Lower lobe of right lung (tissue), 2 donors: ENCODE results near the gene CRACR2A. TPM values are rescaled to one million over a fixed set of nuclear protein-coding genes. Genes with fewer than 3 reads are reported as not detected.

ENCODE experiments used
- ATAC-seq, 2 donors: fragments of 200-7000 bp; cut with Tn5 transposase; one replicate each; pipeline ENCODE4 v1.9.1; 2020 to 2022; ENCODE audit warnings: mild to moderate bottlenecking in 2 of 2, moderate library complexity in 2 of 2
- DNase-seq: peaks from one replicate; pipeline ENCODE4 v3.0.0-alpha.2; 2020
- H3K27ac ChIP-seq: fragments of 200-600 bp; one replicate; pipeline ENCODE4 v1.8.0; 2022
- H3K27me3 ChIP-seq: fragments of 200-600 bp; one replicate; pipeline ENCODE4 v1.8.0; 2022; ENCODE audit warnings: low read depth
- H3K36me3 ChIP-seq: fragments of 200-600 bp; one replicate; pipeline ENCODE4 v1.8.0; 2022; ENCODE audit warnings: mild to moderate bottlenecking
- H3K4me1 ChIP-seq: fragments of 200-600 bp; one replicate; pipeline ENCODE4 v1.8.0; 2022
- H3K4me3 ChIP-seq: fragments of 200-600 bp; one replicate; pipeline ENCODE4 v1.8.0; 2022; ENCODE audit warnings: mild to moderate bottlenecking
- H3K9me3 ChIP-seq: fragments of 200-600 bp; one replicate; pipeline ENCODE4 v1.8.0; 2022
- intact Hi-C: fragments of 100-400 bp; cut with DNase I; formaldehyde crosslinking; loops from one replicate; pipeline ENCODE4 v1.11.0; 2022
- total RNA-seq: library from RNA; stranded (reverse); fragmentation: NEBNext Ultra II Directional; extraction: Animal tissue kit (Norgen Biotek cat#: 25700); gene quantifications from one replicate; pipeline ENCODE4 v1.2.1, GENCODE V29; 2021
- TF ChIP-seq, protein P1 (sequence below): fragments of 200-600 bp; IDR thresholded peaks from one replicate; pipeline ENCODE4 v1.8.0; 2022; ENCODE audit warnings: antibody characterized with exemption, mild to moderate bottlenecking
- donor health status: DM: no; HTN: yes; CAD: no; lungs with severe emphysema.

The CRACR2A gene
- total RNA-seq, 1 donor from 2014 or later = 7.9 TPM

DNA sequence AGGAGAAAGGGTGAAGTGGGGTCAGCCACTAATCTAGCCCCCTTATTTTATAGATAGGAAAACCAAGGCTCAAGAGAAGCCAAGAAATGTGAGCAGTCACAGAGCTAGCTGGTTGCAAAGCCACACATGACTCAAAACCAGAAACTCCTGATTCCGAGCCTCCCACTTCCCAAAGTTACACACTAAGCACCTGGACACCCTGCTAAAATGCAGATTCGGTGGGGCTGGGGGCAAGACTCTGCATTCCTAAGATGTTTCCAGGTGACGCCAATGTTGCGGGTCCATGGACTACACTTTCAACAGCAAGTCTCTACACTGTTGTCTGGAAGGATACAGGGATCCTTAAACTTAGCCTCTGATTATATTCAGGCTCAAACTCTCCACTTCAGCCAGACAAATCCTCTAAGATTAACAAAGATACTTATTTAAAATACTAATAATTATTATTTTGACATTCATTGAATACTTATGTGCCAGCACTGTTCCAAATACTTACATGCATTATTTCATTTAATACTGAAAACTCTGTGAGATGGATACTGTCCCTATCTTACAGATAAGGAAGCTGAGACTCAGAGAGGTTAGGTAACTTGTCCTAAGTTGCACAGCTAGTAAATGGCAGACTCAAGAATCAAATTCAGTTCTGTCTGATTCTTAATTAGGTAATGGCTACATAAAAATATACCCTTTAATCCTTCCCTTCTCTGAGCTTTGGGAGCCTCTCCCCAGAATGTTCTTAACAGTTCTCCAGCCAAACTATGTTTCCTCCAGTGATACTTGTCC is 81.4 kb downstream of the CRACR2A start:
- Histone ChIP-seq H3K4me3 (no peak overlapping the region), H3K27me3 (no peaks in the 10 kb centered on the region), H3K36me3 (peaks cover 19% of the 10 kb centered on the region), H3K4me1 (no peaks in the 10 kb centered on the region), H3K9me3 (no peaks in the 10 kb centered on the region), H3K27ac (no peak overlapping the region)
- TF ChIP-seq, protein P1, sequence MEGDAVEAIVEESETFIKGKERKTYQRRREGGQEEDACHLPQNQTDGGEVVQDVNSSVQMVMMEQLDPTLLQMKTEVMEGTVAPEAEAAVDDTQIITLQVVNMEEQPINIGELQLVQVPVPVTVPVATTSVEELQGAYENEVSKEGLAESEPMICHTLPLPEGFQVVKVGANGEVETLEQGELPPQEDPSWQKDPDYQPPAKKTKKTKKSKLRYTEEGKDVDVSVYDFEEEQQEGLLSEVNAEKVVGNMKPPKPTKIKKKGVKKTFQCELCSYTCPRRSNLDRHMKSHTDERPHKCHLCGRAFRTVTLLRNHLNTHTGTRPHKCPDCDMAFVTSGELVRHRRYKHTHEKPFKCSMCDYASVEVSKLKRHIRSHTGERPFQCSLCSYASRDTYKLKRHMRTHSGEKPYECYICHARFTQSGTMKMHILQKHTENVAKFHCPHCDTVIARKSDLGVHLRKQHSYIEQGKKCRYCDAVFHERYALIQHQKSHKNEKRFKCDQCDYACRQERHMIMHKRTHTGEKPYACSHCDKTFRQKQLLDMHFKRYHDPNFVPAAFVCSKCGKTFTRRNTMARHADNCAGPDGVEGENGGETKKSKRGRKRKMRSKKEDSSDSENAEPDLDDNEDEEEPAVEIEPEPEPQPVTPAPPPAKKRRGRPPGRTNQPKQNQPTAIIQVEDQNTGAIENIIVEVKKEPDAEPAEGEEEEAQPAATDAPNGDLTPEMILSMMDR = no peak
- no peak for DNase-seq
- intact Hi-C loops = no loop called here
- no peak for ATAC-seq

DNA sequence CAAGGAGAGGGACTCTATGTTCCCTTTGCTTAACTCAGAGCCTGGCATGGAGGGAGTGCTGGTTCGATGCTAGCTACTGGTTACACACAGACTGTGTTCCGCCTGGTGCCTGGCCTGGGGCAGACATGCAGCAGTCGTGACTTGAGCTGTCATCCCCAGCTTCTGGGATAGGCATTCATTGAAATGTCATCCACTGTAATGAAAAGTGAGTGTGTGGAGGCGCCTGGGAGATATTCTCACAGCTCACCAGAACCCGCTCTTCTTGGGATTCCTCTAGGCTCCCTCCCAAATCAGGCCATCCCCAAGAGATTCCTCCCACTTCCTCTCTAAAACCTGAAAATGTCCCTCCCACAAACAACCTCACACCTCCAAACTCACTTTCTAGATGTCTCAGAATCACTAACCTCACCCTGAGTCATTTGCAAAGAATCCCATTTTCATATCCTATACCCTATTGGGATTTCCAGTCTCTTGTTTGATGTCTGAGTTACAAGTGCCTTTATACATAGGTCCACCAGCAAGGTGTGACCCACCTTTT is 82.8 kb downstream of the CRACR2A start:
- peaks cover 22% of the 10 kb centered on the region for H3K36me3 ChIP-seq
- H3K27me3 ChIP-seq = no peaks in the 10 kb centered on the region
- intact Hi-C loops = no loop called here
- ATAC-seq (no peak), DNase-seq (no peak)
- no peak overlapping the region for H3K4me3 ChIP-seq
- H3K9me3 ChIP-seq = no peaks in the 10 kb centered on the region
- H3K27ac ChIP-seq = no peak overlapping the region
- H3K4me1 ChIP-seq = no peaks in the 10 kb centered on the region
- TF ChIP-seq, protein P1 = no peak

DNA sequence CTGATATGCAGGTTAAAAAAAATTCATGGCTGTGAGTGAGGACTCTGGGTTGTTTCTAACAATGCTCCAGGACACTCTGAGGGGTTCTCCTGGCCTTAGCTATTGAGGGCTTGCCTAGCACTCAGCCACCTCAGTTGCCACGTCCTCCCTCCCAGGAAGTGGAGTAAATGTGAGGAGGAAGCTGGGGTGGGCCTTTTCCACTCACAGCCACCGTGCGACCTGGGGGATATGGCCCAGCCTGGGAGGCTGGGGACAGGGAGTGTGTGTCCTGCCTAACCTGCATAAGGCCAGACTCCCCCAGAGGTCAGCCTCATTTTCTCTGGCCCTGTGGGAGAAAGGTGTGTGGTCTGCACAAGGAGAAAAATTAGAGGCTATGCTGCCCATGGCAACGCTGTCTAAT is 83.3 kb downstream of the CRACR2A start:
- Histone ChIP-seq H3K4me1 (no peaks in the 10 kb centered on the region), H3K27ac (no peak overlapping the region), H3K9me3 (no peaks in the 10 kb centered on the region), H3K36me3 (peaks cover 22% of the 10 kb centered on the region), H3K4me3 (no peak overlapping the region), H3K27me3 (no peaks in the 10 kb centered on the region)
- DNase-seq = no peak
- TF ChIP-seq, protein P1 = no peak
- intact Hi-C loops = no loop called here
- no peak for ATAC-seq

DNA sequence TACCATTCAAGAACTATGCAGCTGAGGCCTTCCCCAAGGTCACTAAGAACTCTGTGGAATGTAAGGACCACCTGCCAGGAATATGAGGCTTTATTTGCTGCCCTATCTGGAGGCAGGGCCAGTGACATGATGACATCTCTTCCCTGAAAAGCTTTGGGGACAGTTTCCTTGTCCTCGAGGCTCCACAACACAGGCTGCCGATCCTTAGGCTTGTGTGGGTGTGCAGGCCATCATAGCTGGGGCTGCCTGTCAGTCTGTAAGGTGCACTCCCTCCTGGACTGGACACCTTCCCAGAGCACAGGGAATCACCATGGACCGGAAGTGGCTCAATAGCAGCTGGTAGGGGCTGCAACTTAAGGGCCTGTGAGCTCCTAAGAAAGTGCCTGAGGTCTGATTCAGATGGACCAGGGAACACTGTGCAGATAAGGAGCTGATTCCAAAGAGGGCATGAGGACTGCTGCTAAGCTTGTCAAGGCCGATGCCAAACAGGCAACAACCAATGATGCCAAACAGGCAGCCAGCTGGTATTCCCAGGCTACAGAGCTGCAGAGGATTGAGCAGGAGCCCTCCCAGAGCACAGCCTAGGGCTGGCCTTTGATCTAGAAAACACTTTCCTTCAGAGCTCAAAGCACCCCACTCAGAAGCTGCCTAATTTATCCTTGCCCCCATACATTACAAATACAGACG is 84.3 kb downstream of the CRACR2A start:
- ATAC-seq (no peak), DNase-seq (no peak)

DNA sequence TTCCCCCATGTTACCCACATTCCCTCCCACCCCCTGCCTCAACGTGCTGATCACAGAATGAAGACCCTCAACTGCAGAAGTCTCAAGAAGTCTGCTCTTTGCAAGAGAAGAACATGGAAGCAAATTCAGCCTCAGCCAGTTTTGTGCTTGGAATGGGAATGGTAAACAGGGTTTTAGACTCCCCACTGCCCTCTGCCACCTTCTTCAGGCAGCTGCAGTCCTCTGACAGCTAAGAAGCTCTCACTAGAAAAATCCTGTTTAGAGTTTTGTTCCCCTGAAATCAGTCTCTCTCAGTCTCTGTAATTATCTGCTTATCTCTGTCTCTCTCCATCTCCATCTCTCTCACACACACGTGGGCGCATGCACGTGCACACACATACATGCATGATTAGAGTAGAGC is 85.4 kb downstream of the CRACR2A start:
- Histone ChIP-seq H3K9me3 (no peaks in the 10 kb centered on the region), H3K36me3 (peaks cover 10% of the 10 kb centered on the region), H3K27me3 (no peaks in the 10 kb centered on the region), H3K4me3 (no peak overlapping the region), H3K4me1 (no peaks in the 10 kb centered on the region), H3K27ac (no peak overlapping the region)
- TF ChIP-seq, protein P1 = no peak
- ATAC-seq = no peak
- no peak for DNase-seq
- intact Hi-C loops = no loop called here

More for the DNA sequence above, 84.3 kb downstream of the CRACR2A start:
- intact Hi-C loops = no loop called here
- H3K27me3 ChIP-seq = no peaks in the 10 kb centered on the region
- H3K27ac ChIP-seq = no peak overlapping the region
- H3K4me1 ChIP-seq = no peaks in the 10 kb centered on the region
- no peak overlapping the region for H3K4me3 ChIP-seq
- H3K36me3 ChIP-seq = peaks cover 19% of the 10 kb centered on the region
- TF ChIP-seq, protein P1 = no peak
- H3K9me3 ChIP-seq = no peaks in the 10 kb centered on the region
